ENCODE results near the gene PRR19. TPM values are rescaled to one million over a fixed set of nuclear protein-coding genes. Genes with fewer than 3 reads are reported as not detected.

The PRR19 gene
- total and polyA plus RNA-seq, 3 donors from 2014 or later = 16.8 to 37.4 (median 18.3) TPM

- Histone ChIP-seq H3K27me3 (no peaks in the 10 kb centered on the region), H3K36me3 (ENCODE audit: low read depth, missing control alignments) (no peaks in the 10 kb centered on the region), H3K27ac (no peak overlapping the region), H3K4me1 (peaks cover 44% of the 10 kb centered on the region), H3K4me3 (no peak overlapping the region), H3K9me3 (no peaks in the 10 kb centered on the region)
- no peak for DNase-seq
- intact Hi-C loops (cut with DNase I; ENCODE audit: low total_unique reads) = no loop called here
- TF ChIP-seq CTCF (IDR thresholded peaks at IDR 0.05) (no peak), POLR2A (IDR thresholded peaks at IDR 0.05) (no peak)
- 91 to 92% methylated on average over 3 of the region's 3 CpGs for WGBS, 2 donors
These were observed 26.4 kb upstream of the PRR19 start for GRCh38 chr19:42275517-42275916.

GRCh38 chr19:42276284-42276683 is 25.6 kb upstream of the PRR19 start:
- Histone ChIP-seq H3K4me1 (peaks cover 41% of the 10 kb centered on the region), H3K4me3 (no peak overlapping the region), H3K27me3 (no peaks in the 10 kb centered on the region), H3K36me3 (ENCODE audit: low read depth, missing control alignments) (no peaks in the 10 kb centered on the region), H3K9me3 (no peaks in the 10 kb centered on the region), H3K27ac (no peak overlapping the region)
- DNase-seq = no peak
- no peak for TF ChIP-seq CTCF (IDR thresholded peaks at IDR 0.05)
- no peak for TF ChIP-seq POLR2A (IDR thresholded peaks at IDR 0.05)
- intact Hi-C loops (cut with DNase I; ENCODE audit: low total_unique reads) = no loop called here
- 58 to 65% methylated on average over 3 of the region's 3 CpGs for WGBS, 2 donors

- 85 to 88% methylated on average over 4 of the region's 4 CpGs for WGBS, 2 donors
- TF ChIP-seq CTCF (IDR thresholded peaks at IDR 0.05) = no peak
- H3K36me3 ChIP-seq (ENCODE audit: low read depth, missing control alignments) = no peaks in the 10 kb centered on the region
- peaks cover 44% of the 10 kb centered on the region for H3K4me1 ChIP-seq
- H3K27me3 ChIP-seq = no peaks in the 10 kb centered on the region
- no peak overlapping the region for H3K27ac ChIP-seq
- H3K9me3 ChIP-seq = no peaks in the 10 kb centered on the region
- intact Hi-C loops (cut with DNase I; ENCODE audit: low total_unique reads) = no loop called here
- no peak overlapping the region for H3K4me3 ChIP-seq
- DNase-seq = no peak
These were observed 25.1 kb upstream of the PRR19 start for GRCh38 chr19:42276821-42277220.

GRCh38 chr19:42277821-42278451 is 24.0 kb upstream of the PRR19 start:
- Histone ChIP-seq H3K27ac (peak overlapping the region; percentile 87 to 98), H3K9me3 (no peaks in the 10 kb centered on the region), H3K36me3 (ENCODE audit: low read depth, missing control alignments) (no peaks in the 10 kb centered on the region), H3K4me3 (no peak overlapping the region), H3K4me1 (peaks cover 55% of the 10 kb centered on the region), H3K27me3 (no peaks in the 10 kb centered on the region)
- no peak for TF ChIP-seq CTCF (IDR thresholded peaks at IDR 0.05)
- no peak for TF ChIP-seq POLR2A (IDR thresholded peaks at IDR 0.05)
- intact Hi-C loops (cut with DNase I; ENCODE audit: low total_unique reads) = no loop called here
- 53 to 62% methylated on average over 8 to 10 of the region's 10 CpGs for WGBS, 2 donors
- no peak for DNase-seq

Data from testis (tissue), 3 donors.